GM18951 (cell line): ENCODE measurements around the gene GADD45G.

Source experiments
- POLR2A ChIP-seq: IDR thresholded peaks from 4 replicates; pipeline ENCODE4 v1.6.1; 2011; ENCODE audit warnings: mild to moderate bottlenecking; ENCODE audit not compliant: insufficient read length, insufficient read depth; ENCODE audit errors: extremely low read depth
- in situ Hi-C: fragments of 300-500 bp; cut with MboI; formaldehyde crosslinking; loops from one replicate; pipeline ENCODE4 v1.12.0; 2022; ENCODE audit warnings: low sequenced_read_pairs, mixed read lengths, inconsistent platforms; ENCODE audit not compliant: unreplicated experiment

Gene GADD45G

DNA sequence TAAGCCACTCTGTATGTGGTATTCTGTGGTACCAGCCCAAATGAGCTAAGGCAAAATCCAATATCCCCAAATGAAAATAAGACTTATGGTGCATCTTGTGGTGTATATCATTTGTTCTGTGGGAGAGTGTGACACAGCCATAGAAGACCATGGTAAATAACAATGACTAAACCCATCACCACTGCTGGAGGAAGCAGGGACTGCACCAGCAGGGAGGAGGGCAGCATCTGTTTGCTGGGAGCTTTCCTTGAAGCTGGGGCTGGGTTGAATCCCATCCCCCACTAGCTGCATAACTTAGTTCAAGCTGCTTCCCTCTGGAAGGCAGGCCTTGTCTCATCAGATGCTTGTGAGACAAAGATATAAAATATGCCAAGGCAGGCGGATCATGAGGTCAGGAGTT lies 14.2 kb downstream of the GADD45G start:
- in situ Hi-C loops = loop anchor here (25.0 kb wide), 1 partner anchor 293 kb away; no protein-coding TSS in a partner anchor
- no peak for TF ChIP-seq POLR2A

DNA sequence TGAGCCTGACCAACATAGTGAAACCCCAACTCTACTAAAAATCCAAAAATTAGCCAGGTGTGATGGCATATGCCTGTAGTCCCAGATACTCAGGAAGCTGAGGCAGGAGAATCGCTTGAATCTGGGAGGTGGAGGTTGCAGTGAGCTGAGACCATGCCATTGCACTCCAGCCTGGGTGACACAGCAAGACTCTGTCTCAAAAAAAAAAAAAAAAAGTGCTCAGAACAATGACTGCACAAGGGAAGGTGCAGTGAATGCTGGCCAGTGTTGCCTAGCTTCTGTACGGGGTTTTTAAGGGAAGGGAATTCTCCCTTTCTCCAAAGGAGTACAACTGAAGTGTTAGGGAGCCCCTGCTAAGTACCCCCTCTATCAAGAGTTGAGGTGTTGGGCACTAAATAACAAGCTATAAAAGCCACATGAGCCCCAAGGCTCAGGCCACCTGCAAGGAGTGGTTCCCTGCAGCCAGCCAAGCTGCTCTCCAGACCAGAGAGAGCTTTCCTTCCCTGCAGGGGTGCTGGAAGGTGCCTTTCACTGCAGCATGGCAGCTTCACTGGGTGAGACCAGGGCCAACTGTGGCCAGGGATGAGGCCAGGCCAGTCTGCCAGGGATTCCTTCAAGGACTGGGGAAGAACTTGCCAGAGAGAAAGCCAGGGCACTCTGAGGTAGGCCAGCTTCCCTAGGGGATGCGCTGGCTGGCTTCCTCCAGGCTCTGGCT lies 14.8 kb downstream of the GADD45G start:
- TF ChIP-seq POLR2A = no peak
- in situ Hi-C loops = loop anchor here (25.0 kb wide), 1 partner anchor 293 kb away; no protein-coding TSS in a partner anchor

DNA sequence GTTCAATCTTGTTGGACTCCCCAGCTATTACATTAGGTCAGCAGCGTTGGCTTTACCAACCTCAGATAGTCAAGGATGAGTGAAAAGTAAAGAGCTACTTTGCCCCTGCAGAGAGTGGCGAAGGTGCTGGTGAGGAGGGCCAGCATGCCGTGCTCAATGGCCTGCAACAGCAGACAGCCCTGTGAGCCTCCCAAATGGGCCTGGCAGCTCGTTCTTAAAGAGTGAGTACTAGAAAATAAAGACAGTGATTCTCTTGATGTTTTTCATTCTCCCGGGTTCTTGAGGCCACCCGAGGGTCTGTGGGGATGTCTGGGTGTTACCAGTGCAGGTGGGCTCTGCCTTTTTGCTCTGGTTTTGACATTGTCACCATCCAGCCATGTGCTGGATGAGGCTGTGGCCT lies 16.2 kb downstream of the GADD45G start:
- in situ Hi-C loops = loop anchor here (25.0 kb wide), 1 partner anchor 291 kb away; no protein-coding TSS in a partner anchor

GRCh38 chr9:89621676-89622075 lies 16.9 kb downstream of the GADD45G start:
- TF ChIP-seq POLR2A = no peak
- in situ Hi-C loops = loop anchor here (25.0 kb wide), 1 partner anchor 291 kb away; no protein-coding TSS in a partner anchor

More for the DNA sequence above, 16.2 kb downstream of the GADD45G start:
- no peak for TF ChIP-seq POLR2A

DNA sequence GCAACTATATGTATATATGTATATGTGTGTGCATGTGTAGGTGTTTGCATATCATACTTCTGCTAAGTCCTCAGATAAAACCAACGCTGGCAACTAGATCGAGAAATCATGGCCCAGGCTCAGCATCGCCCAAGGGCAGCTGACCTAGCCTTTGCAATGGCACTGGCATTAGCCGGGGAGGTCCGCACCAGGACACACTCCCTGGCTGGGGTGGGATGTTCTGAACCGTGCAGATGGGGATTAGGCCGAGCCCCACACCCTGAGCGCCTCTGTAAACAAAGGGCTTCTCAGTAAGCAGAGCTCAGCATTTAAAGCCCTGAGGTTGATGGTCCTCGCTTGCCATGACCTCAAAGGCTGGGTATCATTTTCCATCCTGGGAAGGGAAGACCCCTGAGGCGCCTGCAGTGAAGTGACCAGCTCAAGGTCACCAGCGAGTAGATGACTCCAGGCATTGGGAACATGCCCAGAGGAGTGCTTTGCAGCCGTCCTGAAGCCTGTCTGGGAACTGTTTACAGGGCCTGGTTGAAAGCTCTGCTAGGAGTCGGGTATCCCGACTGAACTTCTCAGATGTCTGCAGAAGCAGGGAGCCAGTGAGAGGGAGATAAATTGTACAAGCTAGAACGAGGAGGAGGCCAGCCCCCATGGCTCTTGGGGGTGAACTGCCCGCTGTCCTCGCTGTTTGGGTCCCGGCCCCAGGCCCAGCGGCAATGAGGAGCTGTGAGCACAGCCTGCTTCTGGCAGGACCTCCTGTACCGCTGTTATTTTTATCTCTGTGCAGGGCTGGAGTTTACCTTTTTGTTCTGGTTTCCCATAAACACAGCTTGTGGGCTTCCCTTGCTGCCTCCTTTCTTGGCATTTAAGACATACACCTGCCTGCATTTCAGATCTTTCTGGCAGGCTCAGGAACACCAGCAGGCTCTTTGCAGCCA lies 18.4 kb downstream of the GADD45G start:
- TF ChIP-seq POLR2A = no peak
- in situ Hi-C loops = loop anchor here (25.0 kb wide), 1 partner anchor 289 kb away; no protein-coding TSS in a partner anchor

GRCh38 chr9:89623925-89624420 lies 19.2 kb downstream of the GADD45G start:
- TF ChIP-seq POLR2A = no peak
- in situ Hi-C loops = loop anchor here (25.0 kb wide), 1 partner anchor 288 kb away; no protein-coding TSS in a partner anchor

DNA sequence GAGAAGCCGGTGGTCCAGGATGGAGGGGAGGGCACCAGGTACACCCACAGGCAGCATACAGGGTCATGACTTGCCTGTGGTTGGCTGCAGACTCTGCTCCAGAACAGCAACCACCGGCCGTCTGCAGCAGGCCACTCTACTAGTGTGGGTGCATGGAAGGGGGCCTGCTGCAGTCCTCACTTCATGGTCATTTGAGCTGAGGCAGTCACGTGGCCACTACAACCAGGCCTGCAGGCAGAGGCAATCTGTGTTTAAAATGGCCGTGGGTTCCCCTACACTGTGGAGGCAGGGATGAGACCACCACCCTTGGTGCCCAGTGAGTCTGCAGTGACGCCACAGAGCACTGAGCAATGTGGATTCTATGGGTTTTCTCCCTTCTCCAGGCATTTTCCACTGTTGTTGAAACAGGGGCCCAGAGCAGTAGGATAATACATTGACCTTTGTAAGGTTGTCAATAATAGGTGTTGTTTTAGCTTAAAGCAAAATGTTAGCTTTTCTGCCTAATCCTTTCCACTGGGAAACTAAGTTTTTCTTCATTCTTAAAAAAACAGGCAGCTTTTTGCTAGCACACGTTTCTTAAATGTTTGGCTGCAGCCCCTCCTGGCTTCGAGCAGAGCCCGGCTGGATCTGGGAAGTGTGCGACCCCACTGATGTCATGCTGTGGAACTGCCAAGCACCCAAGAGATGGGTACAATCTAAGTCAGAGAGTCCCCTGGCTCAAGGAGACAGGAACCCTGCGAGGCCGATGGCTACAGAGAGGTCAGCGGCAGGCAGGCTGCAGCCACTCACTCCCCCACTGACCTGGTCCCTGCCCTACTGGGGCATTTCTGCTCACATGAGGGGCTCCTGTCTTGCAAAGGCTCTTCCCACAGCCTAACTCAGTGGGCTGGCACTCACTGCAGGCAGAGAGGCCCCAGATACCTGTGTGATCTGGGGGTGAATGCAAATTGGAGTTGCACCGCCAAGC lies 21.2 kb downstream of the GADD45G start:
- in situ Hi-C loops = no loop called here
- no peak for TF ChIP-seq POLR2A

- in situ Hi-C loops = no loop called here
- TF ChIP-seq POLR2A = no peak
Measured at GRCh38 chr9:89626741-89627265, 22.0 kb downstream of the GADD45G start.

- in situ Hi-C loops = no loop called here
- no peak for TF ChIP-seq POLR2A
Measured at GRCh38 chr9:89628601-89629000, 23.8 kb downstream of the GADD45G start.

DNA sequence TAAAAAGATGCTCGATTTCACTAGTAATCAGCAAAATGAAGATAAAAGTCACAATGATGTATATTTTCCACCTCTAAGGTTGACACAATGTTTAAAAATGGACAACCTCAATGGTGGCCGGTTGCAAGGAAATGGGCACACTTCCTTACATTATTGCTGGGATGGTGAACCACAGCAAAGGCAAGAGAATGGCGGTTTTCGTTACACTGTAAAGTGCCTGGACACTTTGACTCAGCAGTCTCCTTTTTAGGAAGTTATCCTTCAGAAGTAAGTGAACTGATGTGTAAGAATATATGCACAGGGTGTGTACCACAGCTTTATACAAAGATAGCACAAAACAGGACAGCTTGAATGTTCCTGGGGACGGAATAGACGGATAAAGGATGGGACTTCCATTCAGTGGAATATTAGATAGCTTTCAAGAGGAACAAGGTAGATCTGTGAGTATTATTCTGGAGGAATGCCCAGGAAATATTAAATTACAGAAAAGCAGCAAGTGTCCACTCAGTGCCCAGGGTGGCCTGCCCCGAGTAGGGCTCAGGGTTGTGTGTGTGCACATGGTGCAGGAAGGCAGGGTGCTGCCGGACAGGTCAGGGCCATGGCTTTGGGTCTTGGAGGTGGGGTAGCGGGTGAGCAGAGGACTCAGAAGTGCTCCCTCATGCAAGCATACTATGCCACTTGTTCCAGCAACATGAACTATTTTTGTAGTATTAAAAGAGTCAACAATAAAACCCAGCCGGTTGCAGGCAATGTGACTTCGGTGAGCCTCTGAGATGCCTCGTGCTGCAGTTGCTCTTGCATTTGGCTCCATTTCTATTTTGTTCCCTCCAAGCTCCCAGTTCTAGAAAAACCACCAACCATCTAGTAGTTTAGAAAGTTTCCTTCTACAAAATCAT lies 24.5 kb downstream of the GADD45G start:
- no peak for TF ChIP-seq POLR2A
- in situ Hi-C loops = no loop called here

DNA sequence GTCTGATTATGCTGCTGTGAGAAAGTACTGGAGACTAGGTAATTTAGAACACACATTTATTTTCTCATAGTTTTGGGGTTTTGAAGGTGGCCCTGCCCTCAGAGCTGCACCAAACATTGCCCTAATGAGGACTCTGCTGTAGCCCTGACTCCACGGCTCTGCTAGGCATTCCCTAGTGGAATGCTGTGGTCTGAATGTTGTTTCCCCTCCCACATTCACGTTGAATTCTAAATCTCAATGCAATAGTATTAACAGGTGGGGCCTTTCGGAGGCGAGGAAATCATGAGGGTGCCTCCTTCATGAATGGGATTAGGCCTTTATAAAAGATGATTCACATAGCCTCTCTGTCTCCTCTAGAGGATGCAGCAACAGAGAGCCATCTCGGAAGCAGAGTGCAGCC lies 25.7 kb downstream of the GADD45G start:
- in situ Hi-C loops = no loop called here
- no peak for TF ChIP-seq POLR2A
